H9 (cell line): ENCODE data around the gene ST8SIA2. TPM values are rescaled to one million over a fixed set of nuclear protein-coding genes. Genes with fewer than 3 reads are reported as not detected.

Experiments
- DNase-seq: peaks from one replicate; pipeline ENCODE4 v3.0.0-alpha.2; 2017
- H2AFZ ChIP-seq: one replicate; pipeline ENCODE4 v1.6.1; 2013; ENCODE audit warnings: mild to moderate bottlenecking, low read length, control low read depth, moderate library complexity
- H2AK5ac ChIP-seq: 2 replicates; pipeline ENCODE4 v1.6.1; 2013; ENCODE audit warnings: low read length, control low read depth, mixed read lengths; ENCODE audit not compliant: insufficient read length
- H2BK120ac ChIP-seq: one replicate; pipeline ENCODE4 v1.6.1; 2013; ENCODE audit warnings: low read depth, mild to moderate bottlenecking, low read length, control low read depth, inconsistent platforms; ENCODE audit not compliant: poor library complexity, severe bottlenecking
- H2BK12ac ChIP-seq: 2 replicates; pipeline ENCODE4 v1.6.1; 2013; ENCODE audit warnings: low read length, control low read depth, mixed read lengths, low read depth; ENCODE audit not compliant: insufficient read length
- H2BK15ac ChIP-seq: 2 replicates; pipeline ENCODE4 v1.6.1; 2013; ENCODE audit warnings: low read depth, low read length, control low read depth
- H2BK20ac ChIP-seq: one replicate; pipeline ENCODE4 v1.6.1; 2013; ENCODE audit warnings: low read depth, mild to moderate bottlenecking, low read length, control low read depth, inconsistent platforms; ENCODE audit not compliant: poor library complexity, severe bottlenecking
- H2BK5ac ChIP-seq: 2 replicates; pipeline ENCODE4 v1.6.1; 2013; ENCODE audit warnings: low read length, control low read depth, mixed read lengths; ENCODE audit not compliant: insufficient read length
- H3K14ac ChIP-seq: 2 replicates; pipeline ENCODE4 v1.6.1; 2013; ENCODE audit warnings: low read length, control low read depth; ENCODE audit not compliant: insufficient read depth
- H3K18ac ChIP-seq: 2 replicates; pipeline ENCODE4 v1.6.1; 2013; ENCODE audit warnings: low read depth, mild to moderate bottlenecking, mixed read lengths, low read length, control low read depth; ENCODE audit not compliant: insufficient read length
- H3K23ac ChIP-seq: 2 replicates; pipeline ENCODE4 v1.6.1; 2013; ENCODE audit warnings: low read length, control low read depth, mixed read lengths, low read depth; ENCODE audit not compliant: insufficient read length
- H3K23me2 ChIP-seq: 2 replicates; pipeline ENCODE4 v1.6.1; 2013; ENCODE audit warnings: low read depth, mild to moderate bottlenecking, mixed read lengths, low read length, control low read depth; ENCODE audit not compliant: insufficient read length, poor library complexity, severe bottlenecking
- H3K27ac ChIP-seq: 2 replicates; pipeline ENCODE4 v1.5.1; 2013; ENCODE audit warnings: low read length, control low read depth, mixed read lengths, low read depth; ENCODE audit not compliant: insufficient read length
- H3K27me3 ChIP-seq: 2 replicates; pipeline ENCODE4 v1.6.1; 2013; ENCODE audit warnings: low read length, control low read depth, inconsistent platforms; ENCODE audit not compliant: insufficient read depth
- H3K4ac ChIP-seq: 2 replicates; pipeline ENCODE4 v1.6.1; 2013; ENCODE audit warnings: low read depth, mild to moderate bottlenecking, control low read depth, inconsistent platforms, low read length, moderate library complexity
- H3K4me1 ChIP-seq: 2 replicates; pipeline ENCODE4 v1.6.1; 2013; ENCODE audit warnings: low read length, control low read depth, inconsistent platforms; ENCODE audit not compliant: insufficient read depth
- H3K4me2 ChIP-seq: 2 replicates; pipeline ENCODE4 v1.6.1; 2013; ENCODE audit warnings: low read length, control low read depth, mixed read lengths; ENCODE audit not compliant: insufficient read length, insufficient read depth
- H3K56ac ChIP-seq: 2 replicates; pipeline ENCODE4 v1.6.1; 2013; ENCODE audit warnings: low read depth, mild to moderate bottlenecking, mixed read lengths, low read length, control low read depth; ENCODE audit not compliant: insufficient read length
- H3K79me1 ChIP-seq: 2 replicates; pipeline ENCODE4 v1.6.1; 2013; ENCODE audit warnings: low read depth, mild to moderate bottlenecking, moderate library complexity, low read length, control low read depth, inconsistent platforms; ENCODE audit not compliant: insufficient read depth, poor library complexity, severe bottlenecking
- H3K79me2 ChIP-seq: 2 replicates; pipeline ENCODE4 v1.6.1; 2013; ENCODE audit warnings: low read length, control low read depth, inconsistent platforms; ENCODE audit not compliant: insufficient read depth
- H3K9ac ChIP-seq: 2 replicates; pipeline ENCODE4 v1.6.1; 2013; ENCODE audit warnings: low read length, control low read depth, mixed read lengths; ENCODE audit not compliant: insufficient read length; ENCODE audit errors: extremely low read depth
- H3K9me3 ChIP-seq: one replicate; pipeline ENCODE4 v1.6.1; 2013; ENCODE audit warnings: low read depth, low read length, inconsistent platforms; ENCODE audit not compliant: control insufficient read depth
- H3T11ph ChIP-seq: one replicate; pipeline ENCODE4 v1.6.1; 2013; ENCODE audit warnings: mild to moderate bottlenecking, low read length, control low read depth, inconsistent platforms
- H4K20me1 ChIP-seq: one replicate; pipeline ENCODE4 v1.6.1; 2013; ENCODE audit not compliant: control insufficient read depth, insufficient read length, insufficient read depth
- H4K5ac ChIP-seq: 2 replicates; pipeline ENCODE4 v1.6.1; 2013; ENCODE audit warnings: low read depth, mild to moderate bottlenecking, mixed read lengths, low read length, control low read depth; ENCODE audit not compliant: insufficient read length
- H4K8ac ChIP-seq: replicated peaks from 2 replicates; pipeline ENCODE4 v1.6.1; 2013; ENCODE audit warnings: low read length, control low read depth, mixed read lengths, low read depth; ENCODE audit not compliant: insufficient read length
- H4K91ac ChIP-seq: 2 replicates; pipeline ENCODE4 v1.6.1; 2013; ENCODE audit warnings: low read depth, mild to moderate bottlenecking, moderate library complexity, mixed read lengths, low read length, control low read depth; ENCODE audit not compliant: insufficient read length
- H3K27ac Mint-ChIP-seq, 3 experiments: 2 replicates in 2 of 3; 3 replicates in 1 of 3; pipeline ENCODE4 v1.8.0; 2020 to 2021; ENCODE audit warnings: mixed read lengths in 3 of 3, mild to moderate bottlenecking in 1 of 3, moderate library complexity in 1 of 3
- H3K27me3 Mint-ChIP-seq: 2 replicates; pipeline ENCODE4 v1.8.0; 2021; ENCODE audit warnings: low read depth, mild to moderate bottlenecking, moderate library complexity, mixed read lengths
- H3K36me3 Mint-ChIP-seq, 3 experiments: 2 replicates in 2 of 3; 3 replicates in 1 of 3; pipeline ENCODE4 v1.8.0; 2020 to 2021; ENCODE audit warnings: low read depth in 3 of 3, mixed read lengths in 3 of 3; ENCODE audit not compliant: insufficient read depth in 1 of 3
- H3K4me1 Mint-ChIP-seq, 2 experiments: 2 replicates each; pipeline ENCODE4 v1.8.0; 2020; ENCODE audit warnings: mixed read lengths in 2 of 2
- H3K4me3 Mint-ChIP-seq, 2 experiments: 2 replicates in 1 of 2; 3 replicates in 1 of 2; pipeline ENCODE4 v1.8.0; 2020 to 2021; ENCODE audit warnings: mild to moderate bottlenecking in 2 of 2, mixed read lengths in 2 of 2, moderate library complexity in 1 of 2
- H3K9me3 Mint-ChIP-seq, 2 experiments: 2 replicates in 1 of 2; 3 replicates in 1 of 2; pipeline ENCODE4 v1.8.0; 2020; ENCODE audit warnings: mild to moderate bottlenecking in 2 of 2, mixed read lengths in 2 of 2, moderate library complexity in 1 of 2
- WGBS: extraction: QIAGEN DNeasy Blood & Tissue Kit; methylation state at CpG from one replicate; pipeline ENCODE4 v1.1.7; 2013; ENCODE audit warnings: missing lambda C conversion rate, low lambda C conversion rate, mixed read lengths; ENCODE audit not compliant: insufficient read length; ENCODE audit errors: extremely low coverage; 5-methylcytosine and 5-hydroxymethylcytosine counted together
- total RNA-seq: library from RNA; stranded (reverse); gene quantifications from 2 replicates; pipeline ENCODE4 v1.2.1, GENCODE V29; 2021
- TF ChIP-seq, protein P1 (sequence below): fragments of 200-600 bp; sonication (generic); conservative IDR thresholded peaks from 3 replicates; pipeline ENCODE4 v1.8.0; 2021; ENCODE audit warnings: antibody characterized with exemption, mild to moderate bottlenecking

Gene ST8SIA2
- total RNA-seq, 1 experiment from 2014 or later, result 1.8 TPM

DNA sequence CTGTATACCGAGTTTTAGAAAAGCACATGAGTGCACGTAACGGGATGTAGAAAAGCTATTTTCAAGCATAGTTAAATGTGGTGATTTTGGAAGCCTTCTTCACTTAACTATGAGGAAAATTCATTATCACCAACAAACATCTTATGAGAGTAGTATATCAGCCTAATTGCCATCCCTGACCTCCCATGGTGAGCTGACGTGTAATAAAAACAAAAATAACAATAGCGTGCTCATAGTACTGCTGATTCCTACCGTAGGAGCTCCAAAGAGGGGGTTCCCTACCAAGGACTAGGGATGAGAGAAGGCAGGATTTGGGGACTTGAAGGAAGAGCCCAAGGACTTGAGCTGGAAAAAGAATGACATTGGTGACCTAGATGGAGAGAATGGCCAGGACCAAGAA, 16.9 kb downstream of the ST8SIA2 start:
- Histone ChIP-seq H3K27me3 (no peaks in the 10 kb centered on the region), H4K5ac (no peak overlapping the region), H3K79me1 (no peaks in the 10 kb centered on the region), H3T11ph (no peak overlapping the region), H3K9ac (no peak overlapping the region), H4K8ac (no peak overlapping the region), H2BK5ac (no peak overlapping the region), H2AFZ (no peak overlapping the region), H2BK20ac (no peak overlapping the region), H3K4me2 (no peak overlapping the region), H2BK12ac (no peak overlapping the region), H2BK120ac (no peak overlapping the region), H3K23me2 (no peaks in the 10 kb centered on the region), H4K91ac (no peak overlapping the region), H3K4ac (no peak overlapping the region), H3K4me1 (no peaks in the 10 kb centered on the region), H3K18ac (no peak overlapping the region), H3K23ac (no peak overlapping the region), H2AK5ac (no peak overlapping the region), H2BK15ac (no peak overlapping the region), H3K79me2 (no peaks in the 10 kb centered on the region), H3K27ac (no peak overlapping the region), H4K20me1 (no peaks in the 10 kb centered on the region), H3K14ac (no peak overlapping the region), H3K9me3 (no peaks in the 10 kb centered on the region), H3K56ac (no peak overlapping the region)
- no peak overlapping the region for H3K4me3 Mint-ChIP-seq
- no peak for DNase-seq
- H3K36me3 Mint-ChIP-seq, result no peaks in the 10 kb centered on the region
- H3K27ac Mint-ChIP-seq, result no peak overlapping the region
- TF ChIP-seq, protein P1, sequence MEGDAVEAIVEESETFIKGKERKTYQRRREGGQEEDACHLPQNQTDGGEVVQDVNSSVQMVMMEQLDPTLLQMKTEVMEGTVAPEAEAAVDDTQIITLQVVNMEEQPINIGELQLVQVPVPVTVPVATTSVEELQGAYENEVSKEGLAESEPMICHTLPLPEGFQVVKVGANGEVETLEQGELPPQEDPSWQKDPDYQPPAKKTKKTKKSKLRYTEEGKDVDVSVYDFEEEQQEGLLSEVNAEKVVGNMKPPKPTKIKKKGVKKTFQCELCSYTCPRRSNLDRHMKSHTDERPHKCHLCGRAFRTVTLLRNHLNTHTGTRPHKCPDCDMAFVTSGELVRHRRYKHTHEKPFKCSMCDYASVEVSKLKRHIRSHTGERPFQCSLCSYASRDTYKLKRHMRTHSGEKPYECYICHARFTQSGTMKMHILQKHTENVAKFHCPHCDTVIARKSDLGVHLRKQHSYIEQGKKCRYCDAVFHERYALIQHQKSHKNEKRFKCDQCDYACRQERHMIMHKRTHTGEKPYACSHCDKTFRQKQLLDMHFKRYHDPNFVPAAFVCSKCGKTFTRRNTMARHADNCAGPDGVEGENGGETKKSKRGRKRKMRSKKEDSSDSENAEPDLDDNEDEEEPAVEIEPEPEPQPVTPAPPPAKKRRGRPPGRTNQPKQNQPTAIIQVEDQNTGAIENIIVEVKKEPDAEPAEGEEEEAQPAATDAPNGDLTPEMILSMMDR, result no peak
- H3K4me1 Mint-ChIP-seq, result peaks cover 20 to 40% of the 10 kb centered on the region in 2 experiments
- H3K27me3 Mint-ChIP-seq, result peaks cover 44% of the 10 kb centered on the region
- WGBS, result no CpG with 5 or more reads among the region's 6 CpGs
- no peaks in the 10 kb centered on the region for H3K9me3 Mint-ChIP-seq
